Skeletal muscle satellite cell (primary cell): ENCODE results near the gene WRNIP1.

Experiments
- H3K27me3 ChIP-seq: 2 replicates; pipeline ENCODE4 v1.7.0; 2013; ENCODE audit warnings: low read length; ENCODE audit not compliant: control insufficient read depth, insufficient read depth
- H3K36me3 ChIP-seq: 2 replicates; pipeline ENCODE4 v1.7.0; 2013; ENCODE audit warnings: mild to moderate bottlenecking, control low read depth, low read length; ENCODE audit not compliant: insufficient read depth
- H3K4me1 ChIP-seq: 2 replicates; pipeline ENCODE4 v1.7.0; 2013; ENCODE audit warnings: low read length; ENCODE audit not compliant: control insufficient read depth, insufficient read depth
- H3K4me2 ChIP-seq: 2 replicates; pipeline ENCODE4 v1.7.0; 2013; ENCODE audit warnings: mild to moderate bottlenecking, low read length
- H3K4me3 ChIP-seq: 2 replicates; pipeline ENCODE4 v1.7.0; 2013; ENCODE audit warnings: low read length
- H3K9ac ChIP-seq: 2 replicates; pipeline ENCODE4 v1.7.0; 2013; ENCODE audit warnings: mild to moderate bottlenecking, low read depth, low read length, moderate library complexity
- H3K9me3 ChIP-seq: replicated peaks from 2 replicates; pipeline ENCODE4 v1.7.0; 2013; ENCODE audit warnings: mild to moderate bottlenecking, control low read depth, low read length

The WRNIP1 gene

DNA sequence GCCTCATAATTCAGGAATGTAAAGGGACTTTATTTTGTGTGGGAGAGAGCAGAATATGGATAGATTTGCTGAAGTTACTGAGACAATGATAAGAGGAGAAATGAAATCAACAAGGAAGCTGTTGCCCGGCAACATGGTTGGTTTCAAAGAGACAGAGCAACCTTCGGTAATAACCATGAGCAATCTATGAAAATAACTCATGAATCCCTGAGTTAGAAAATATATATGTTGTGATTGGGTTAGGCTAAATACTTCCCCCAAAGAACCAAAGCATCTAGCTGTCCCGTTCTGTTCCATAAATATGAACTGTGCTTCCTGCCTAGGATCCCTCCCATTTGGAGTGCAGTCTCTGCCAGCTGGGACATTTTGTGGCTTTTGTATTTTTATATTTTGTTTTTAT lies 53.4 kb downstream of the WRNIP1 start:
- peak overlapping the region; percentile 18 for H3K9ac ChIP-seq
- no peaks in the 10 kb centered on the region for H3K36me3 ChIP-seq
- no peaks in the 10 kb centered on the region for H3K9me3 ChIP-seq
- peak overlapping the region; percentile 70 for H3K4me2 ChIP-seq
- no peaks in the 10 kb centered on the region for H3K27me3 ChIP-seq
- H3K4me3 ChIP-seq, result peak overlapping the region; percentile 25
- H3K4me1 ChIP-seq, result peaks cover 27% of the 10 kb centered on the region

DNA sequence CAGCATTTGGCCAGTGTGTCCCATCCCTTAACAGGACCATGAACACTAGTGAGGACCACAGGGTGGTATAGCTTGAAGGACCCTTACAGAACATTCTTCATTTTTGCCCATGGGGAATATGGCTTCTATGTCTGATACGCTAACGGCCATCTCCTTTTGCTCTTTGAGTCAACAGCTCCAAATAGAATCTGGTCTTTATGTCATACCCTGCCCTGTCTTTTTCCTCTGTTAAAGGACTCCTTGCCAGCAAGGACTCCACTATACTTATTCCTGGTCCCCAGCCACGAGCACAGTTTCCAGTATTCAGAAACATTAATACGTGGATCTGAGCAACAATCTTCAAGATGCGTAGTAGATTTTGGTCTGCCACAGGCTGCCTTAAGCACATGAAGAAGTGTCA lies 53.9 kb downstream of the WRNIP1 start:
- Histone ChIP-seq H3K9me3 (no peaks in the 10 kb centered on the region), H3K27me3 (no peaks in the 10 kb centered on the region), H3K9ac (peak overlapping the region; percentile 4), H3K4me1 (peaks cover 30% of the 10 kb centered on the region), H3K4me2 (peak overlapping the region; percentile 70), H3K36me3 (no peaks in the 10 kb centered on the region), H3K4me3 (no peak overlapping the region)

DNA sequence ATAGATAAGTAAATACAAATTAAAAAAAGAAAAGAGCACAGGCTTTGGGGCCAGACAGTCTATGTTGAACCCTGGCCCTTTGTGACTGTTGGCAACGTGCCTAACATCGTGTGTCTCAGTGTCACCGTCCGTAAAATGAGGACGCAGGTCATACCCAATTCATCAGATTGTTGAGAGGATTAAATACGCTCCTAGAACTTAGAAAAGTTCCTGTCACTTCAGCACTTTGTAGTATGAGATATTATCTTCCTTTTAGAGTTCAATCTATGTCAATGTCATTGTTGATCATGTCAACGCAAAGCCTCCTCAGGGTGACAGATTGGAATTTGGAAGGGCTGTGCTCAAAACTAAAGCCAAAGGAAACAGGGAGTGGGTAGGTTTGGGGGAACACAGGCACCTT lies 54.8 kb downstream of the WRNIP1 start:
- H3K4me1 ChIP-seq, result peaks cover 30% of the 10 kb centered on the region
- no peak overlapping the region for H3K9ac ChIP-seq
- no peaks in the 10 kb centered on the region for H3K36me3 ChIP-seq
- no peak overlapping the region for H3K4me3 ChIP-seq
- H3K9me3 ChIP-seq, result no peaks in the 10 kb centered on the region
- no peak overlapping the region for H3K4me2 ChIP-seq
- H3K27me3 ChIP-seq, result no peaks in the 10 kb centered on the region

DNA sequence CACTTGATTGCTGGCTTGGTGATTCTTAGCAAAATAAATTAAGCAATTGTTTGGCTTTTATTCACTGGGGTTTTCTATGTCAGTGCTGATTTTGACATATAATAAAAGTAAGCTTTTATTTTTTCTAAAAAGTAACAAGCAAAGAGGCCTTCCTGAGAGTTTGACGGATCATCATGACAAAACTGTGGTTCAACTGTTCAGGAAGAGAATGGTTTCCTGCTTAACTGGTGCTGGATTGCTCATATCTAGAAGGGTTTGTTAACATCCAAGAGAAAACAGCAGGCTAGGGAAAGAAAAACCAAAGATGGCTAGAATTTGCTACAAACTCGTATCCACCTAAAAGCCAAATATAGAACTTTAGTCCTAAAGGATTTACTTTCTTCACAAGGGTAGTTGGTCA lies 55.2 kb downstream of the WRNIP1 start:
- no peak overlapping the region for H3K4me2 ChIP-seq
- no peak overlapping the region for H3K9ac ChIP-seq
- no peaks in the 10 kb centered on the region for H3K27me3 ChIP-seq
- H3K36me3 ChIP-seq, result no peaks in the 10 kb centered on the region
- peaks cover 30% of the 10 kb centered on the region for H3K4me1 ChIP-seq
- H3K9me3 ChIP-seq, result no peaks in the 10 kb centered on the region
- H3K4me3 ChIP-seq, result no peak overlapping the region

DNA sequence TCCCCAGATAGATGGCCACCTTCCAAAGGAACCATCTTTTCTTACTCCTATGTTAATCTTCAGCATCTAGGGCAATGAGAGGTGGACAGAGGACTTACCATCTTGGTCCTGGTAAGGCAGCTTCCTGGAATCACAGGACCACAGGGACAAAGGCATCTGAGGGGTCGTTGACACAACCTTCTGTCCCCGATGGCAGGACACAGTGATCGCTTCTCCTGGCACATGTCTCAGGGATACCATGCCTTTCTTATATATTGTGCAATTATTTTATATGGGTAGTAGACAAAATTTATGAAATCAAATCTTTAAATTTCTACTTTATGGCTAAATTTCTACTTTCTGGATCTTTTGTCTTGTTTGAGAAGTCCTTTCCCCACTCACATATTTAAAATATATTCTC lies 56.4 kb downstream of the WRNIP1 start:
- Histone ChIP-seq H3K9me3 (no peaks in the 10 kb centered on the region), H3K9ac (no peak overlapping the region)

DNA sequence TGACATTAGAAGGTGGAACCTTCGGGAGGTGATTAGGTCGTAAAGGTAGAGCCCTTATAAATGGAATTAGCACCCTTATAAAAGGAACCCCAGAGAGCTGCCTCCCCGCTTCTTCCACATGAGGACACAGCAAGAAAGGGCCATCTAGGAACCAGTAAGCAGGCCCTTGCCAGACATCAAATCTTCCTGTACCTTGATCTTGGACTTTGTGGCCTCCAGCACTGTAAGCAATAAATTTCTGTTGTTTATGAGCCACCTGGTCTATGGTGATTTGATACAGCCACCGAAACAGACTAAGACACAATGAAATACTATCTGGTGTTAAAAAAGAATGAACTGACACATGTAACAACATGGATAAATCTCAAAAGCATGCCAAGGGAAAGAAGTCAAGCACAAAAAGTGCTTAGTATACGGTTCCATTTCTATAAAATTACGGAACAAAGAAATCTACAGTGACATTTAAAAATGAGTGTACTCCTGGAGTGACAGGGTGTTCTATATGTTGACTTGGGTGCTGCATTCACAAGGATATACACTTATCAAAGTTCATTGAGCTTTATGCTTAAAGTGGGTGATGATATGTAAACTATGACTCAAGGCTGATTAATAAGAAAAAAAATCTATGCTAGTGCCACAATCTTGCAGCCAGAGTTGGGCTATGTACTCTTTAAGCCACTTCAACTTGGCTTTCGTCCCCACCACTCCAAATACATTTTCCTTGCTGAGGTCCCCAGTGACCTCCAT lies 58.1 kb downstream of the WRNIP1 start:
- Histone ChIP-seq H3K9ac (no peak overlapping the region), H3K4me3 (no peak overlapping the region), H3K36me3 (no peaks in the 10 kb centered on the region), H3K9me3 (no peaks in the 10 kb centered on the region), H3K4me2 (no peak overlapping the region), H3K27me3 (no peaks in the 10 kb centered on the region), H3K4me1 (peaks cover 20% of the 10 kb centered on the region)

More for the DNA sequence above, 56.4 kb downstream of the WRNIP1 start:
- Histone ChIP-seq H3K27me3 (no peaks in the 10 kb centered on the region), H3K4me3 (no peak overlapping the region), H3K36me3 (no peaks in the 10 kb centered on the region), H3K4me1 (peaks cover 30% of the 10 kb centered on the region), H3K4me2 (no peak overlapping the region)

DNA sequence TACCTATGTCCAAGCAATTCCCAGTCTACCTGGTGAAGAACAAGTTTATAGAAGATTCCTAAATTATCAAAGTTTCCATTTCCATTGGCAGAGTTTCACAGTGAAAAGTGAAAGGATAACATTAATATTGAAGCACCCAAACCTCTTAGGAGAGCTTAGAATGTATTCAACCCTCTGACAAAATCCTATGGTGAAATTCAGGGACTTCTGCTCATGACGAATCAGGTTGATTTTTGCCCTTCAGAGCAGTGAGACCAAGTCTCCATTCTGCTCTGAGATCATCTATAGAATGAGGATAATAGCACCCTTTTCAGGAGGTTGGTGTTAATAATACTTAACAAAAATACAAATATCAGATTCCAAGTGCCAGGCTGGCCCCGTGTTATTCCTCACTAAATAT lies 60.9 kb downstream of the WRNIP1 start:
- Histone ChIP-seq H3K9ac (no peak overlapping the region), H3K4me3 (no peak overlapping the region), H3K4me2 (no peak overlapping the region), H3K36me3 (no peaks in the 10 kb centered on the region), H3K9me3 (no peaks in the 10 kb centered on the region), H3K4me1 (peaks cover 7% of the 10 kb centered on the region), H3K27me3 (no peaks in the 10 kb centered on the region)

DNA sequence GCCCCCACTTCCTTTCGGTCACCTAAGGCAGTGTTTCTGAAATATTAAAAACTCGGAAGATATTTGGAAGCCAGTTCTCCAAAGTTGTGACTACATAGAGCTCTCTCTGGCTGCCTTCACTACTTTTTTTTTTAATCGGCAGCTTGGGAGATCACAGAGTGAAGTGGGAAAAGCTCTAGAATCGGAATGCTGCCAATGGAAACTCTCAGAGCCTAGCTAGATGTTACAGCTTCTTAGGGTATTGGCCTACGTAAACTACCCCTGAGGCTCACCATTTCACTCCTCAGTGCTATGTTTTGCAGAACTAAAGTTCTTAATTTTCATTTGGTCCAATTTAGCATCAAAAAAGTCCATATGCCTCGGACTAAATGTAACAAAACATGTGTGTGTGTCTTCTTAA lies 61.9 kb downstream of the WRNIP1 start:
- Histone ChIP-seq H3K27me3 (no peaks in the 10 kb centered on the region), H3K36me3 (no peaks in the 10 kb centered on the region), H3K4me1 (peaks cover 7% of the 10 kb centered on the region), H3K9me3 (no peaks in the 10 kb centered on the region), H3K9ac (no peak overlapping the region), H3K4me3 (no peak overlapping the region), H3K4me2 (no peak overlapping the region)

DNA sequence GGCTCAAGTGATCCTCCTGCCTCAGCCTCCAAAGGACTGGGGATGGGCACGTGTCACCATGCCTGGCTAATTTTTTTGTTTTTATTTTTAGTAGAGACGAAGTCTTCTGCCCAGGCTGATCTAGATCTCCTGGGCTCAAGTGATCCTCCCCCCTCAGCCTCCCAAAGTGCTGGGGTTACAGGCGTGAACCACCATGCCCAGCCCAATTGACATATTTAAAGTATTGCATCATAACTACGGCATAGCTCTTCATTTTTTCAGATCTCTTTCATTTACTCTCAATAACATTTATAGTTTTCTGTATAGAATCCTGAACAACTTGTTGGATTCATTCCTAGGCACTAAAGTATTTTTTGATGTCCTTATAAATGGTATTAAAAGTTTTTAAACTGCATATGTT lies 63.4 kb downstream of the WRNIP1 start:
- no peaks in the 10 kb centered on the region for H3K36me3 ChIP-seq
- H3K27me3 ChIP-seq, result no peaks in the 10 kb centered on the region
- H3K9me3 ChIP-seq, result no peaks in the 10 kb centered on the region
- no peak overlapping the region for H3K9ac ChIP-seq
- H3K4me2 ChIP-seq, result no peak overlapping the region
- peaks cover 2% of the 10 kb centered on the region for H3K4me1 ChIP-seq
- no peak overlapping the region for H3K4me3 ChIP-seq

DNA sequence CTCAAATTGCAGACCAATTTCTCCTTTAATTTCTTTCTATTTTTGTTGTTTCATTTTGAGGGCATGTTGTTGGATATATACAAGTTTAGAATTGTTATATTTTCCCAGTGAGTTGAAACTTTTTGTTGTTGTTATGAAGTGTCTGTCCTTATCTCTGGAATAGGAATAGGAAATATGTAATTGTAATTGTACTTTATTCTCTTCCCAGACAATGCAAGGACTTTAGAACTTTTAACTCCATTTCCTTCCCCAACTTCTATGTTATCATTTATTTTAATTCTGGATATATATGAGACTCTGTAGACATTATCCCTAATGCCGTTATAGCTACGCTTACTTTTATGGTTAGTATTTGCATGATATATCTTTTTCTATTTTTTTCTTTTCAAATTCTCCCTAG lies 64.1 kb downstream of the WRNIP1 start:
- Histone ChIP-seq H3K27me3 (no peaks in the 10 kb centered on the region), H3K4me1 (no peaks in the 10 kb centered on the region), H3K4me3 (no peak overlapping the region), H3K9ac (no peak overlapping the region), H3K36me3 (no peaks in the 10 kb centered on the region), H3K9me3 (no peaks in the 10 kb centered on the region), H3K4me2 (no peak overlapping the region)

DNA sequence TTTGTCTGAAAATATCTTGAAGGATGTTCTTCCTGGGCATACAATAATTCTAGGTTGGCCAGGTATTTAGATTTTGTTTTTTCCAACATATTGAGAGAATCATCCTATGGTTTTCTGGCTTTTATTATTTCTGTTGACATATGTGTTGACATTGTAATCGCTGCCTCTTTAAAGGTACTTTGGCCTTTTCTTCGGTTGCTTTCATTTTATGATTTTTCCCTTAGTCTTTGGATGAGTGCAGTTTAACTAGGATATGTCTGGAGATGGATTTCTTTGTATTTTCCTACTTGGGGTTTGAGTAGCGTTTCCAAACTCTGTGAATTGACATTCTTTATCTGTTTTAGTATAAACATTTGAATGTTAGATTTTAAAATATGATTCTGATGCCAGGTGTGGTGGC lies 65.0 kb downstream of the WRNIP1 start:
- H3K9ac ChIP-seq, result no peak overlapping the region
- H3K36me3 ChIP-seq, result no peaks in the 10 kb centered on the region
- no peak overlapping the region for H3K4me3 ChIP-seq
- H3K27me3 ChIP-seq, result no peaks in the 10 kb centered on the region
- H3K4me1 ChIP-seq, result no peaks in the 10 kb centered on the region
- no peak overlapping the region for H3K4me2 ChIP-seq
- H3K9me3 ChIP-seq, result no peaks in the 10 kb centered on the region

DNA sequence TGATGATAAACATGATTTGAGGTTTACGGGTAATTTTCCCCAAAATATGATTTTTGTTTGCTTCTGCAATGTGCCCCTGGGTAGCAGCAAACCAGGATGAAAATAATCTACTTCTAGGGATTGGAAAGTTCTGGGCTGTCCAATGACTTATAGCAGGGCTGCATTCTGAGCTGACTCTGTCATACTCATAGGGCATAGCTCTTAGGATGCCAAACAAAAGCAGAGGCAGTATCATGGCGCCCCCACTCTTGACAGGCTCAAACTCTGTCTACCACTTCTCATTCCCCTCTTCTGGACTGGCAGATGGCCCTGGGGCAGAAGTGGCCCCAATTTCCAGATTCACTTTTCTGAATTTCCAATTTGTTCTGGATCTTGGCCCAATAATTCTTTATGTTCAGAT lies 66.2 kb downstream of the WRNIP1 start:
- Histone ChIP-seq H3K4me3 (no peak overlapping the region), H3K4me1 (no peaks in the 10 kb centered on the region), H3K4me2 (no peak overlapping the region), H3K27me3 (no peaks in the 10 kb centered on the region), H3K9ac (no peak overlapping the region), H3K36me3 (peaks cover 5% of the 10 kb centered on the region), H3K9me3 (no peaks in the 10 kb centered on the region)
